Inflammatory macrophage treated with lipopolysaccharide for 1 hour (primary cell): ENCODE results near the gene RIC3.
"Not testable (repeated sequence)": the region's sequence is repeated elsewhere in the genome, so short reads cannot be mapped to it uniquely, and the experiment has no call there.

Source experiments
- DNase-seq, 2 donors: peaks; one replicate each; pipeline ENCODE4 v3.0.0-alpha.2; 2020 to 2022

Gene RIC3

GRCh38 chr11:8186429-8186828, 17.6 kb upstream of the RIC3 start:
- DNase-seq = no peak

- no peak for DNase-seq
Measured at GRCh38 chr11:8183111-8183510, 14.3 kb upstream of the RIC3 start.

- no peak for DNase-seq
Measured at GRCh38 chr11:8180469-8180868, 11.6 kb upstream of the RIC3 start.

- no peak for DNase-seq
Measured at GRCh38 chr11:8178297-8178696, 9.5 kb upstream of the RIC3 start.

DNA sequence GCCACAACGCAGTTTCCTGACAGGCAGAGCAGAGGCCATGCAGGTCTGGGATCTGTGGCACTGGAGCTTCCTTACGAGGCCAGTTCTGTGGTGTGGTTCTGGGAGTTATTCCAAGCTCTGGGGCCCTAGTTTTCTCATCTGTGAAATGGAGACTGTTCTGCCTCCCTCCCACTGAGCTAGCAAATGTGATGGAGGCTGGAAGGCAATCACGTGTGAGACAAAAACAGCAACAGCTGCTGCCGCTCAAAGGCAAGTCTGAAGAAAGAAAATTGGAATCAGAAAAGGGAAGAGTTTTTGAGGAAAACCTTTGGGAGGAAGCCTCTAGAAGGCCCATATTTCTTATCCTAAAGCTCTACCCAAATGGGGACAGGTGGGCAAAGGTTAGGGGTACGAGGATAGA, 8.3 kb upstream of the RIC3 start:
- no peak for DNase-seq

DNA sequence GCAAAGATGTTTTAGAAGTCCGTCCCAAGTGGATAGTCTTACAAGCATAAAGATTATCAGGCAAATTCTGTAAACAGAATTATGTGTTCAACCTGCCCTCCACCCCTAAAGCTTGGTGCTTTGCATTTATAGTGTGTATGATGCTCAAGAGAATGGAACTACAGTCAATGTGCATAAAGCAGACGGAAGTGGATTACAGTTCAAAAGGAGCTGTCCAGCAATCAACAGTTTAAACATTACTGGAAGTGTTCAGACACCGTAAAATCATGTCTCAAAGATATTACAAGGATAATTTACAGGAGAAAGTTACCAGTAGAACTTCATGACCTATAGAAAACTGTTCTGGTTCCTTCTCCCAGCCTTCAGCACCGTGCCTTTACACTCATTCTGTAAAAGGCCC, 1.0 kb downstream of the RIC3 start:
- DNase-seq = no peak

DNA sequence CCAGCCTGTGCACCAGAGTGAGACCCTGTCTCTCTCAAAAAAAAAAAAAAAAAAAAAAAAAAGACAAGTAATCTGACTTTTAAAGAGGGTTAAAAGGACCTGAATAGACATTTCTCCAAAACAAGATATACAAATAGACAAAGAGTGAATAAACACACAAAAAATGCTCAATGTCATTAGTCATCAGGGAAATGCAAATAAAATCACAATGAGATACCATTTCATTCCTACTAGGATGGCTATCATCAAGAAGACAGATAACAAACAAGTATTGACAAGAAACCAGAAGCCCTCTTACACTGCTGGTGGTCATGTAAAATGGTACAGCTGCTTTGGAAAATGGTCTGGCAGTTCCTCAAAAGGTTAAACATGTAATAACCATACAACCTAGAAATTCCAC, 4.1 kb downstream of the RIC3 start:
- no peak for DNase-seq

DNA sequence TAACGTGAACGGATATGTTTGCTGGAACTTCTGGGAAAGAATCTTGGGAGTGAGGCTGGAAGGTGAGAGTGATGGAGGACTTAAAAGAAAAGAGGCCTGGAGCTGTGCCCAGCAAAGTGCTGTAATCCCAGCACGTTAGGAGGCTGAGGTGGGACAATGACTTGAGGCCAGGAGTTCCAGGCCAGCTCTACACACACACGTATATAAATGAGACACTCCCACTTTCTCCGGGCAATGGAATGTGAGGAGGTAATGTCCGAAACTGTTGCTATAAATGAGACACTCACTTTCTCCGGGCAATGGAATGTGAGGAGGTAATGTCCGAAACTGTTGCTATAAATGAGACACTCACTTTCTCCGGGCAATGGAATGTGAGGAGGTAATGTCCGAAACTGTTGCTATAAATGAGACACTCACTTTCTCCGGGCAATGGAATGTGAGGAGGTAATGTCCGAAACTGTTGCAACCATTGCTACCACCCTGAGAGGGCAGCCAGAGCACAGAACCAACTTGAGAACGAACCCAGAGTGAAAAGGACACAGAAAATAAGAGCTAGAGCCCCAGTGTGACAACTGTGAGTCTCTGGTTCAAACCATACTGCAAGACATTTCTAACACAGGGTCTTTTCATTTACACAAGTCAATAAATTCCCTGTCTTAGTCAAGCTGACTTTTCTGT, 7.1 kb downstream of the RIC3 start:
- DNase-seq = not testable (repeated sequence)

- DNase-seq = no peak
Measured at GRCh38 chr11:8156877-8157276, 11.9 kb downstream of the RIC3 start.

DNA sequence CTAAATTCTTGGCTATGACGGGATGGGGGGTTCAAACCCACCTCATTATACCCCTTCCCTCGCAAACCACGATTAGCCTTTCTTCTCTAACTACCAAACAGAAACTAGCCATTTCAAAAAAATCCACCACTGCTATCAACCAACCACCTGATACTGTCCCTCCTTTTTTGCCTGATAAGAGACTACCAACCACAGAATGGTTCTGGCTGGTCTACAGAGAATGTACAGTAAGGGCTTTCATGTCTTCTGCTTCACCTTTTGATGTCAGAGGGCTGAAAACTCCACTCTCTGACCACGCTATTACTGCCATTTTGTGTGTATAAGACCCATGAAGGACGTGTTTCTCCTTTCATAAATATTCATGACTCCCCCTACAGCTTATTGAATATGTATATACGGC, 19.1 kb downstream of the RIC3 start:
- no peak for DNase-seq

DNA sequence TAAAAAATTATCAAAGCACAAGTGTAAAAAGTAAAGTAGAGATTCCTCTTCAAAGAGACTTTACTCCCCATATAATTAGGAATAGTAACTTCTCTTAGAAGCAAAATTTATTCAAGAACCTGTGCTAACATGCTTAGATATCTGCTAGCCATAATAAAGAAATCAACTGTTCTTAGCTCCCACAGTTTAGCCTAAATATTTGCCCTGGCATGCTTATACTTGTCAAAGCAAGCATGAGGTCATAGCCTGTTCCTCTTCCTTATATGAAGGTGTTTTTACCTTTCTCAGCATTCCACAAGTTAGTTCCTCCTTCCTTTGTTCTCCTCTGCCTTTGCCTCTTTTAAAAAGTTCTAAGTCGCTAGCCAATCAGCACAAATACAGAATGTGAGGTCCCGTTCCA, 30.3 kb downstream of the RIC3 start:
- DNase-seq = no peak

DNA sequence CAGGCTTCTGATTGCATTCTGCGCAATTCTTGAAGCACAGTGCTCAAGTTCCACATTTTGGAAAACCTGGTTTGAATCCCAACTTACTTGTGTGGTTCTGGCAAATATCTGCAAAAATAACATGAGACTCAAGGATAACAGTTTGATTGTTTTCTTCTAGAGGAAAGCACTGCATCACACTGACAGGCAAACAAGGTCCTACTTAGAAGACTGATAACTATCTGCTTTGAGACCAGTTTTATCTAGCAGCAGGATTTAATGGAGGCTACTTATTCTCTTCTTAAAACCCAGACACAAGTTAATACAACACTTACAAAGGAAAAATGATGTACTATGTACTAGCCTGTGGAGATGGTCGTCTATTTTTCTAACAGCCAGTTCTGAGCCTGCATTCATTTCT, 41.4 kb downstream of the RIC3 start:
- no peak for DNase-seq

GRCh38 chr11:8126649-8127289, 42.1 kb downstream of the RIC3 start:
- no peak for DNase-seq

DNA sequence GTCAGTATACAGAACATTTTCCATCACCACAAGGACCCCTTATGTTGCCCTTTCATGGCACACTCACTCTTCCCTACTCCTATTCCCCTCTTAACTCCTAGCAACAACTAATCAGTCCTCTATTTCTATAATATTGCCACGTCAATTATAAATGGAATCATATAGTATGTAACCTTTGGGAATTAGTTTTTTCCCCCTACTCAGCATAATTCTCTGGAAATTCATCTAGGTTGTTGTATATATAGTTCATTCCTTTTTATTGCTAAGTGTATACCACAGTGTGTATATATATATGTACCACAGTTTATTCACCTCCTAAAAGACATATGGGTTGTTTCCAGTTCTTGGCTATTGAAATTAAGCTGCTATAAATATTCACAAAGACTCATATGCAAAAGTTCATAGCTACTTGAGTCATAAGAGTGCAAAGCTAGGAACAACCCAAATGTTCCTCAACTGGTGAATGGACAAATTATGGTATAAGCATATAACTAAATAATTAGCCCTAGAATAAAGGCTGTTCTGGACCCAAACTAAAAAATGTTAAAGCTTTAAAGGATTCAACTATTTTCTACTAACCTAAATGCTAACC, 46.6 kb downstream of the RIC3 start:
- no peak for DNase-seq

GRCh38 chr11:8111636-8112035, 57.2 kb downstream of the RIC3 start:
- DNase-seq = no peak

GRCh38 chr11:8110396-8110795, 58.4 kb downstream of the RIC3 start:
- DNase-seq = no peak

DNA sequence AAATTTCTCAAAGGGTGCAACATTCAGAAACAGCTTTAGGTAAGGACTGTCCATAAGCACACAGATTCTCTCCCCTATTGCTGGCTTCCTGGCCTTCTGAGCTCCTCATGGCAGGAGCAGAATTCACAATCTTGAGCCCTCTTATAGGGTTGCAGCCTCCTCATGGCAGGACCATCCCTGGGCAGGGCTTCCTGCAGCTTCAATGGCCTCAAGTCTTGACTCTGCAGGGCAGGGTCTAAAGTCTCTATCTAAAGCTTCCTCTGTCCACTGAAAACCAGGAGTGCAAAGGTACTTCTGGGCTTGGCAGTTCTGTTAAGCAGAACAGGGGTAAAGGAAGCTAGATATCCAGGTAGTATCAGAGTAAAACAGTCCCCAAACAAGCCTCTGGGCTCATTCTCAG, 59.1 kb downstream of the RIC3 start:
- DNase-seq = no peak

GRCh38 chr11:8108421-8108820, 60.4 kb downstream of the RIC3 start:
- no peak for DNase-seq

GRCh38 chr11:8107642-8108041, 61.2 kb downstream of the RIC3 start:
- DNase-seq = no peak

DNA sequence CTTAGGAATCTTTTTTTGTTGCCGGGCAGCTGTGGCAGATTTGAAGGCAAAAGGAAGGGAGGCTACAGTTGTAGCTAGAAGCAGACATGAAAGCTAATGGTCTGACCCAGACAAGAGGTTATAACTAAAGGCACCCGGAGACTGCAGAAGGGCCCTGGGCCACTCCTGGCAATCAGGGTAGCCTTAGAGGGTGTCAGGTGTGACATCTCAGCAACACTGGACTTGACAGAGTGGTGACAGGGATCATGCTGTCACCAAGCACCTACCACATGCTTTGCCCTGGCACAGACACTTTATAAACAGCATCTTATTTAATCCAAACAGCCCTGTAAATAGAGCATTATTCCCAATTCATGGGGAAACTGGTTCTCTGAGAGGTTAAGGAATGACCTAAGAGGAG, 62.1 kb downstream of the RIC3 start:
- no peak for DNase-seq

DNA sequence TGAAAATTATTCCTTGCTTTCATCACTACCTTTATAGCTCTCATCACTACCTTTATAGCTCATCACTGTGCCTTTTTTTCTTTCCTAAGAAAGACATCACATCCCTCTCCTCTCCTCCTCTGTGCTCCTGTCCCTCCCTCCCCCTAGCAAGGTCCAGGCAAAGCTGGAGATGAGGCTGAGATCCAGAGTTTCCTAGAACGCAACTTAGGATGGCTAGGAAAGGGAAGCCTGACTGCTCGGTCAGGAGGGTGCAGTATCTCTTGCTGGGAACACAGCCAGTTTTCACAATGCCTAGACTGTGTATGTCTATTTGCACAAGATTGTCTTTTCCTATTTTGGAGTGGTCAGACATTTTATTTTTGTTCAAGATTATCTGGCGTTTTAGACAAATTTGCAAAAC, 63.2 kb downstream of the RIC3 start:
- DNase-seq = no peak

- DNase-seq = no peak
Measured at GRCh38 chr11:8105133-8105532, 63.7 kb downstream of the RIC3 start.

DNA sequence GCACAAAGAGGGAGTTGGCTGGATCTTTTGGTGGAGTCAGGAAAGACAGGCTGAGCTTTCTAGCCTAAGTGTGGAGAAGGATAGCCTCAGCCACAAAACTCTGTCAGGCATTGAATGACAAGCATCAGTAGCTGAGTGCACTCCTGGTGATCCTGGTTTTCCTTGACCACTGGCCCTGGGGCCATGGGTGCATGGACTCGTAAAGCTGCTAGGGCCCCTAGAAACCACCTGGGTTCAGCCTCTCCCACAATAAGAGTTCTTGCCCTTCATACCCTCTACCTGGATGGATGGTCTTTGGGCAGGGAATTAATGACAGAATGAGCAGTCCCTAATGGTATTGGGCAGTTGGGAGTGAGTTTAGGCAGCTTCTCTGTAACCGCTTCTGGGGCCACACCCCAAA, 64.9 kb downstream of the RIC3 start:
- DNase-seq = no peak

GRCh38 chr11:8102965-8103364, 65.9 kb downstream of the RIC3 start:
- no peak for DNase-seq
